HG02943 (cell line): ENCODE measurements around the gene ALDH1L2.
"Not testable (repeated sequence)": the region's sequence is repeated elsewhere in the genome, so short reads cannot be mapped to it uniquely, and the experiment has no call there.

Experiments used
- ATAC-seq: cut with Tn5 transposase; IDR thresholded peaks from one replicate; pipeline ENCODE4 v1.9.1; 2021; ENCODE audit warnings: mild to moderate bottlenecking, low read depth, moderate library complexity; ENCODE audit not compliant: unreplicated experiment

The ALDH1L2 gene

DNA sequence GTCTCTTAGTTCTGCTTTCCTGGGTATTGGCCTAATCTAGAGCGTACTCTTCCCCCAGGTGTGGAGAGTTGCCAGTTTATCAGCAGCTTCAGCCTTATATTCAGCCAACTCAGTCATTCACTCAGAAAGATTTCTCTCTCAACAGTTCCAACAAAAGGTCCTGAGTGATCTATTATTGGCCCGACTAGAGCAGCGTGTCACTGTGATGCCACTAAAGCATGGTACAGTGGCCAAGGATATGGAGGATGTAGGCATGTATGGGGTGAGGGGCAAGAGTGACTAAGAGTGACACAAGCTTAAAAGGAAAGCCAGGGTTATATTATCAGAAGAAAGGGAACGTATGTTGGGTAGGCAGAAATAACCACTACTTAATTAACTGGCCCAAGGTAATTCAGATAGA, 93.3 kb downstream of the ALDH1L2 start:
- no peak for ATAC-seq

DNA sequence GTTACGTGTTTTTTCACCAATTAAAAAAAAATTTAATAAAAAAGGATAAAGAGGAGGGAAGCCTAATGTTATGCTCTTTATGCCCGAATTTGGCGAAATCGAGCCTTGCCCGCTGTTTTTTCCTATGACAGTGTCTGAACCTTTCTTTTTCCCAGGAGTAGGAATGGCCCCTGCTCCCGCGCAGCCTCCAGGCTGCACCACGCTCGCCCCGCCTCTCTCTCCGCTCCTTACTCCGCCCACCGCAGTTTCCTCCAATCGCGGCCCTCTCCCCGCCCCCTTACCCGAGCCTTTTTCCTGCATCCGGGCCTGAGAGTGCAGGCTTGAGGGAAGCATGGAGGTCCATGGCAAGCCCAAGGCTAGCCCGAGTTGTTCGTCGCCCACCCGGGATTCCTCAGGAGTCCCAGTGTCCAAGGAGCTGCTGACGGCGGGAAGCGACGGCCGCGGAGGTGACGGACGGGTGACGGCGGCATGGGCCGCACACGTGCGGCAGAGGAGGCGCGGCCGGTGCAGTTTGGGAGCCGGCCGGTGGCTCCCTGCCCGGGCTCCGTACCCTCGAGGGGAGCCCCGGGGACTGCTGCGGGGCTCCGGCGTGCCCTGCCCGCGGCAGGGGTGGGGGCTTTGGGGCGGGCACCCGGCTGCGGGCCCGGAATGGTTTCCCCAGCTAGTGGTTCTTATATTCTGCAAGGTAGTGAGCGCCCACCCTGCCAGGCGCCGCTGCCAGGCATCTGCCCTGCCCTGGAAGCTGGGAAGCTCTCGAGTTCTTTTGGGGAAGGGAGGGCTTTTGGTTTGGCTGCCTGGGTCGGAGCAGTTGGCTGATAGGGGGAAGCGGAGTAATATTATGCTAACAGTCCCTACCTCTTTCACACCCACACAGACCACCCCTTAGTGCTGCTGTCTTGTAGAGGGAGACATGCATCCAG, 98.0 kb downstream of the ALDH1L2 start, which contains the start of gene NOPCHAP1:
NOPCHAP1 (plus strand) TSS at position 295 of the 920 bp plus-strand sequence; CDS start at position 332, 37 bp downstream.
- ATAC-seq, result peak; percentile 96

DNA sequence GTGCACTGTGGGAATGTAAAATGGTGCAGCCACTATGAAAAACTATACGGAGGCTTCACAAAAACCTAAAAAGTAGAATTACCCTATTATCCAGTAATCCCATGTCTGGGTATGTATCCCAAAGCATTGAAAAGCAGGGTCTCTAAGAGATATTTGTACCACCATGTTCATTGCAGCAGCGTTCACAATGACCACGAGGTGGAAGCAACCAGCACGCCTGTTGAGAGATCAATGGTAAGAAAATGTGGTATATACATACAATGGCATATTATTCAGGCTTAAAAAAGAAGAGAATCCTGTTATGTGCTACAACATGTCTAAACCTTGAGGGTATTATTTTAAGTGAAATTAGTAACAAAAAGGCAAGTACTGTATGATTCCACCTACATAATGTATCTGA, 99.1 kb downstream of the ALDH1L2 start:
- ATAC-seq, result no peak

DNA sequence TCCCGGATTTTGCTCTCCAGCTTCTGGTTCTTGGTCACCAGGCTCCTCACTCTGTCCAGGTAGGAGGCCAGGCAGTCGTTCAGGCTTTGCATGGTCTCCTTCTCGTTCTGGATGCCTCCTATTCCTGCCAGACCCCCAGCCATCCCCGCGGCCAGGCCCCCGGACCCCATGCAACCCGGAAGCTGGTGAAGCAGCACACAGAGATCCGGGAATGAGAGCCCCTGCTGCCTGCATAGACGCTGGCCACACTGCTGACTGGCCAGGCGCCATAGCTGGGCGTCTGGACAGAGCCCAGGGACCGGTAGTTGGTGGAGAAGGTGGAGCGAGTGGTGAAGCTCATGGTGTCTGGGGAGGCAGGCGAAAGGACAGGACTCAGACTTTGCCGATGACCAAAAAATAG, 106.6 kb downstream of the ALDH1L2 start:
- ATAC-seq, result not testable (repeated sequence)

DNA sequence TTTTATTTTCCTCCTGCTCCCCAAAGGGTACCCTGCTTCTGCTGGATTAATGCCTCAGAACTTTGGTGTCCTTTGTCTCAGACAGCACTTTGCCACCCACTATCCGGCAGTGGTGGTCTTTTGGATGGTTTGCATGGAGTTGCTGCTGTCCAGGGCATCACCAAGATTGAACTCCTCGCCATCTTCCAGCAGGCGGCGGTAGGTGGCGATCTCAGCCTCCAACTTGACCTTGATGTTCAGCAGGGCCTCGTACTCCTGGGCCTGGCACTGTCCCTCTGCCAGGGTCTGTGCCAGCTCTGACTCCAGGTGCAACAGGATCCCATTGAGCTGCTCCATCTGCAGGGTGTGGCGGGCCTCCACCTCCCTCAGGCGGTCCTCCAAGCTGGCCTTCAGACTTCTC, 107.6 kb downstream of the ALDH1L2 start:
- ATAC-seq, result no peak

DNA sequence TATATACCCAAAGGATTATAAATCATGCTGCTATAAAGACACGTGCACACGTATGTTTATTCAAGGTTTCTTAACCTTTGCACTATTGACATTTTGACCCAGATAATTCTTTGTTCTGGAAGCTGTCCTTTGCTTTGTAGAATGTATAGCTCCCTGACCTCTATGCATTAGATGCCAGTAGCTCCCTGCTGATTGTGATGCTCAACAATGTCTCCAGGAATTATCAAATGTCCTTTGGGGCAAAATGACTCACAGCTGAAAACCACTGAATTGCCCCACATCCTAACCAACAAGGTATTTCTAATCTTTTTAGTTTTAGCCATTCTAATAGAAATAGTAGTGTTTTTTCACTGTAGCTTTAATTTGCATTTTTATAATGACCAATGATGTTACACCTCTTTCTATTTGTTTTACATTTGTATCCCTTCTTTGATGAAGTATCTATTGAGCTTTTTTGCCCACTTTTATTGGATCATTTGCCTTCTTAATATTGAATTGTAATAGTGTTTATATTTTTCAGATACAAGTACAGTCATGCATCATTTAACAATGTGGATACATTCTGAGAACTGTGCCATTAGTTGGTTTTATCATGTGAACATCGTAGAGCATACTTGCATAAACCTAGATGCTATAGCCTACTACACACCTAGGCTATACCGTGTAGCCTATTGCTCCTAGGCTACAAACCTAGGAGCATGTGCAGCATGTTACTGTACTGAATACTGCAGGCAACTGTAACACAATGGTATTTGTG, 108.5 kb downstream of the ALDH1L2 start:
- ATAC-seq, result no peak

DNA sequence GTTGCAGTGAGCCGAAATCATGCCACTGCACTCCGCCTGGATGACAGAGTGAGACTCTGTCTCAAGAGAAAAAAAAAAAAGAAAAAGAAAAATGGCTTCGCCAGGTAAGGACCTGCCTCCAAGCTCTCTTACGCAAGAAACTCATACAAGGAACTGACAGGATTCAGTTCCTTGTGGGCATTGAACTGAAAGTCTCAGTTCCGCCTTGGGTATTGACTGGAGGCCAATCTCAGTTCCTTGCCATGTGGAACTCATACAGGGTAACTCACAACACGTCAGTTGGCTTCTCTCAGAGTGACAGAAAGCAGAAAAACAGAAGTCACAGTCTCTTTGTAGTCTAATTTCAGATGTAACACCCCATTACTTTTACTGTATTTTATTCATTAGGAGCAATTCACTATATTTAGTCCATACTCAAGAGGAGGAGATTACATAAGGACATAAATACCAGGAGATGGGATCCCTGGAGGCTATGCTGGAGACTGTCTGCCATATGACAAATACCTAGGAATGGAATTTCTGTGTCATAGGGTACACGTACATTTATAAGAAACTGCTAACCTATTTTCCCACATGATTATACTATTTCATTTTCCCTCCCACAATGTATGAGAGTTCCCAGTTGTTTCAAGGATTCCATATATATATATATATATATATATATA, 109.5 kb downstream of the ALDH1L2 start:
- peak; percentile 94 for ATAC-seq

DNA sequence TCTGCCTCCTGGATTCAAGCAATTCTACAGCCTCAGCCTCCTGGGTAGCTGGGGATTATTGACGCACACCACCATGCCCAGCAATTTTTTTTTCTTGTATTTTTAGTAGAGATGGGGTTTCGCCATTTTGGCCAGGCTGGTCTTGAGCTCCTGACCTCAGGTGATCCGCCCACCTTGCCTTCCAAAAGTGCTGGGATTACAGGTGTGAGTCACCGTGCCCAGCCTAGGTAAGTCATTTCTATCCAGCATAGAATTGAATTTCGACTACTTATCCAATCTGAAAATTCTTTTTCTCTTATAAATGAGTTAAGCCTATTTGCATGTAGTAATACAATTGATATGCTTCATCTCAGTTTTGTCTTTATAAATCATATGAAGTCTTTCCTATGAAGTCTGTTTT, 111.0 kb downstream of the ALDH1L2 start:
- no peak for ATAC-seq

DNA sequence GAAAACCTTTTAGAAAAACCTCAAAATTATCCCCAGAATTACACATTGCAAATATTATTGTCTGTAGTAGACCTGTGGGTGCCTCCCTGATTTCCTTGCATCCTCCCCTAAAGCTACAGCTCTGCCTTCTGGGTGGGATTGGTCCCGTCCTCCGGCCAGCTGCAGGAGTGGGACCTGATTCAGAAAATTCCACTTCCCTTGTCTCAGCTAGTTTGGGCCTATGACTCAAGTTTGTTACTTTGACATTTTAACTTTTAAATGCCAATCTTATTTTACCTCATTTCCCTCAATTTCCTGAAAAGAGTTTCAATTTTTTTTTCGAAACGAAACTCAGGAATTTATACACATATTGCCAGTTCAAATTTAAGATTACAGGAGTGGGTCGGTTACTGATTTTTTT, 113.0 kb downstream of the ALDH1L2 start:
- ATAC-seq, result no peak
